Neural progenitor cell (in vitro differentiated cells): ENCODE data around the gene CCL4L2. TPM values are rescaled to one million over a fixed set of nuclear protein-coding genes. Genes with fewer than 3 reads are reported as not detected.
"Not testable (repeated sequence)": the region's sequence is repeated elsewhere in the genome, so short reads cannot be mapped to it uniquely, and the experiment has no call there.

Experiments
- DNase-seq: peaks from one replicate; pipeline ENCODE4 v3.0.0-alpha.2; 2016; ENCODE audit warnings: low spot score
- H2AFZ ChIP-seq: fragments of 200-600 bp; sonication (generic); replicated peaks from 2 replicates; pipeline ENCODE4 v1.6.1; 2016; ENCODE audit warnings: antibody characterized with exemption
- H3F3A ChIP-seq: fragments of 200-600 bp; sonication (generic); 2 replicates; pipeline ENCODE4 v1.6.1; 2016; ENCODE audit warnings: antibody characterized with exemption, low read depth
- H3K27ac ChIP-seq: fragments of 200-600 bp; sonication (generic); 2 replicates; pipeline ENCODE4 v1.5.1; 2016; ENCODE audit warnings: mild to moderate bottlenecking
- H3K27me3 ChIP-seq: fragments of 200-600 bp; sonication (generic); 2 replicates; pipeline ENCODE4 v1.6.1; 2016; ENCODE audit warnings: mild to moderate bottlenecking, moderate library complexity
- H3K36me3 ChIP-seq: fragments of 200-600 bp; sonication (generic); 2 replicates; pipeline ENCODE4 v1.5.1; 2016
- H3K4me1 ChIP-seq: fragments of 200-600 bp; sonication (generic); 2 replicates; pipeline ENCODE4 v1.6.1; 2016; ENCODE audit warnings: mixed run types
- H3K4me2 ChIP-seq: fragments of 200-600 bp; sonication (generic); 2 replicates; pipeline ENCODE4 v1.6.1; 2016
- H3K4me3 ChIP-seq: fragments of 200-600 bp; sonication (generic); 2 replicates; pipeline ENCODE4 v1.5.1; 2016
- H3K79me2 ChIP-seq: fragments of 200-600 bp; sonication (generic); 2 replicates; pipeline ENCODE4 v1.6.1; 2016; ENCODE audit warnings: low read depth
- H3K9ac ChIP-seq: fragments of 200-600 bp; sonication (generic); 2 replicates; pipeline ENCODE4 v1.6.1; 2016
- H3K9me3 ChIP-seq: fragments of 200-600 bp; sonication (generic); 2 replicates; pipeline ENCODE4 v1.5.1; 2016; ENCODE audit warnings: low read depth
- H4K20me1 ChIP-seq: fragments of 200-600 bp; sonication (generic); 2 replicates; pipeline ENCODE4 v1.6.1; 2016; ENCODE audit warnings: low read depth
- H3K27ac Mint-ChIP-seq: 3 replicates; pipeline ENCODE4 v1.8.0; 2021; ENCODE audit warnings: mixed read lengths
- H3K27me3 Mint-ChIP-seq: 2 replicates; pipeline ENCODE4 v1.8.0; 2022; ENCODE audit warnings: low read depth, mild to moderate bottlenecking, inconsistent platforms, moderate library complexity, mixed read lengths; ENCODE audit not compliant: insufficient read depth
- H3K36me3 Mint-ChIP-seq: 3 replicates; pipeline ENCODE4 v1.8.0; 2021; ENCODE audit warnings: mixed read lengths
- H3K4me1 Mint-ChIP-seq: 3 replicates; pipeline ENCODE4 v1.8.0; 2021; ENCODE audit warnings: mixed read lengths
- H3K4me3 Mint-ChIP-seq: 3 replicates; pipeline ENCODE4 v1.8.0; 2021; ENCODE audit warnings: mild to moderate bottlenecking, moderate library complexity, mixed read lengths
- H3K9me3 Mint-ChIP-seq: 3 replicates; pipeline ENCODE4 v1.8.0; 2020; ENCODE audit warnings: mixed read lengths
- CTCF ChIP-seq: fragments of 200-600 bp; sonication (generic); IDR thresholded peaks from 2 replicates; pipeline ENCODE4 v1.5.1; 2017; ENCODE audit warnings: antibody characterized with exemption, mild to moderate bottlenecking
- EZH2 ChIP-seq: fragments of 200-600 bp; sonication (generic); IDR thresholded peaks from 2 replicates; pipeline ENCODE4 v1.6.1; 2017; ENCODE audit warnings: antibody characterized with exemption, mild to moderate bottlenecking, moderate library complexity
- EZH2phosphoT487 ChIP-seq: fragments of 200-600 bp; sonication (generic); IDR thresholded peaks from 2 replicates; pipeline ENCODE4 v1.6.1; 2017; ENCODE audit warnings: antibody characterized with exemption
- total RNA-seq: library from RNA; depleted of rRNA; stranded (reverse); fragments of >200 nt; gene quantifications from 2 replicates; pipeline ENCODE4 v1.2.3, GENCODE V29; 2015; ENCODE audit warnings: low replicate concordance

CCL4L2 gene
- total RNA-seq, 1 donor from 2014 or later, result not detected

- Mint-ChIP-seq H3K27me3 (peaks cover 6% of the 10 kb centered on the region), H3K36me3 (no peaks in the 10 kb centered on the region), H3K27ac (no peak overlapping the region), H3K4me3 (no peak overlapping the region), H3K4me1 (peaks cover 13% of the 10 kb centered on the region), H3K9me3 (peaks cover 8% of the 10 kb centered on the region)
- H3K9ac ChIP-seq, result no peak overlapping the region
- H2AFZ ChIP-seq, result no peak overlapping the region
- TF ChIP-seq EZH2 (no peak), CTCF (no peak), EZH2phosphoT487 (no peak)
- H3K4me1 ChIP-seq, result peaks cover 7% of the 10 kb centered on the region
- no peaks in the 10 kb centered on the region for H3K9me3 ChIP-seq
- H4K20me1 ChIP-seq, result no peaks in the 10 kb centered on the region
- H3K4me3 ChIP-seq, result no peak overlapping the region
- no peak overlapping the region for H3K27ac ChIP-seq
- no peaks in the 10 kb centered on the region for H3K36me3 ChIP-seq
- no peaks in the 10 kb centered on the region for H3K79me2 ChIP-seq
- no peak overlapping the region for H3K4me2 ChIP-seq
- no peak for DNase-seq
- no peaks in the 10 kb centered on the region for H3F3A ChIP-seq
- H3K27me3 ChIP-seq, result no peaks in the 10 kb centered on the region
These were observed 2.8 kb downstream of the CCL4L2 start for GRCh38 chr17:36213695-36214094.

GRCh38 chr17:36214918-36215317, 4.1 kb downstream of the CCL4L2 start:
- no peak overlapping the region for H3K4me3 ChIP-seq
- TF ChIP-seq CTCF, result no peak
- TF ChIP-seq EZH2, result no peak
- TF ChIP-seq EZH2phosphoT487, result no peak
- Mint-ChIP-seq H3K4me3 (no peak overlapping the region), H3K9me3 (peaks cover 20% of the 10 kb centered on the region), H3K4me1 (peaks cover 13% of the 10 kb centered on the region), H3K27me3 (peaks cover 7% of the 10 kb centered on the region), H3K36me3 (no peaks in the 10 kb centered on the region), H3K27ac (no peak overlapping the region)
- no peak for DNase-seq
- no peaks in the 10 kb centered on the region for H3K79me2 ChIP-seq
- no peaks in the 10 kb centered on the region for H4K20me1 ChIP-seq
- H3K27me3 ChIP-seq, result no peaks in the 10 kb centered on the region
- no peak overlapping the region for H3K27ac ChIP-seq
- no peaks in the 10 kb centered on the region for H3K36me3 ChIP-seq
- H3K4me1 ChIP-seq, result peaks cover 7% of the 10 kb centered on the region
- no peak overlapping the region for H2AFZ ChIP-seq
- no peak overlapping the region for H3K9ac ChIP-seq
- no peaks in the 10 kb centered on the region for H3F3A ChIP-seq
- H3K9me3 ChIP-seq, result no peaks in the 10 kb centered on the region
- no peak overlapping the region for H3K4me2 ChIP-seq

- not testable (repeated sequence) for H2AFZ ChIP-seq, H3K4me3 ChIP-seq, H3K27ac Mint-ChIP-seq, H3K9ac ChIP-seq, H3K4me1 ChIP-seq, H3K79me2 ChIP-seq, H3K27me3 Mint-ChIP-seq, H3K27ac ChIP-seq, H3K4me3 Mint-ChIP-seq, DNase-seq, H3F3A ChIP-seq, H3K9me3 ChIP-seq, H3K27me3 ChIP-seq, H3K36me3 ChIP-seq, H4K20me1 ChIP-seq, H3K36me3 Mint-ChIP-seq, H3K4me2 ChIP-seq
- H3K4me1 Mint-ChIP-seq, result peaks cover 13% of the 10 kb centered on the region
- H3K9me3 Mint-ChIP-seq, result peaks cover 20% of the 10 kb centered on the region
These were observed 4.8 kb downstream of the CCL4L2 start for GRCh38 chr17:36215406-36216308.

GRCh38 chr17:36219556-36219955, 8.7 kb downstream of the CCL4L2 start:
- H3K9me3 Mint-ChIP-seq, result peaks cover 20% of the 10 kb centered on the region
- not testable (repeated sequence) for H3K79me2 ChIP-seq, H3K4me3 ChIP-seq, H2AFZ ChIP-seq, H3K4me3 Mint-ChIP-seq, H3K27ac Mint-ChIP-seq, H3K4me1 Mint-ChIP-seq, H3K4me2 ChIP-seq, H3K36me3 Mint-ChIP-seq, H3K27ac ChIP-seq, H3K4me1 ChIP-seq, H3K36me3 ChIP-seq, H3F3A ChIP-seq, H3K9ac ChIP-seq, H3K9me3 ChIP-seq, H3K27me3 ChIP-seq, H3K27me3 Mint-ChIP-seq, H4K20me1 ChIP-seq, DNase-seq

GRCh38 chr17:36220737-36221580, 10.1 kb downstream of the CCL4L2 start:
- not testable (repeated sequence) for DNase-seq
- peaks cover 20% of the 10 kb centered on the region for H3K9me3 Mint-ChIP-seq

More at GRCh38 chr17:36220737-36221580, 10.1 kb downstream of the CCL4L2 start:
- not testable (repeated sequence) for H3K4me1 ChIP-seq, H3K27ac Mint-ChIP-seq, H3K79me2 ChIP-seq, H3K9ac ChIP-seq, H4K20me1 ChIP-seq, H3K4me3 Mint-ChIP-seq, H3K36me3 ChIP-seq, H3K27me3 ChIP-seq, H3K36me3 Mint-ChIP-seq, H3K9me3 ChIP-seq, H3K27ac ChIP-seq, H3K4me2 ChIP-seq, H3K27me3 Mint-ChIP-seq, H3K4me3 ChIP-seq, H3K4me1 Mint-ChIP-seq, H3F3A ChIP-seq, H2AFZ ChIP-seq
